Stimulated activated CD4-positive, alpha-beta T cell treated with anti-CD3 and anti-CD28 coated beads, Interleukin-4, amount 100 ng/mL, for 48 hours (primary cell): ENCODE data around the gene TMEM131.
"Not testable (repeated sequence)": the region's sequence is repeated elsewhere in the genome, so short reads cannot be mapped to it uniquely, and the experiment has no call there.

Experiments
- DNase-seq, 2 donors: peaks; one replicate each; pipeline ENCODE4 v3.0.0-alpha.2; 2020; ENCODE audit warnings: low read depth in 2 of 2

TMEM131 gene

GRCh38 chr2:97858442-97858841, 137.3 kb downstream of the TMEM131 start:
- no peak for DNase-seq

GRCh38 chr2:97857553-97857952, 138.2 kb downstream of the TMEM131 start:
- no peak for DNase-seq

- DNase-seq: not testable (repeated sequence)
Observed at GRCh38 chr2:97853057-97853456, 142.7 kb downstream of the TMEM131 start.

GRCh38 chr2:97851172-97851571, 144.6 kb downstream of the TMEM131 start:
- no peak for DNase-seq

- DNase-seq: no peak
Observed at GRCh38 chr2:97849881-97850528, 145.7 kb downstream of the TMEM131 start.

GRCh38 chr2:97848306-97848705, 147.4 kb downstream of the TMEM131 start:
- no peak for DNase-seq

GRCh38 chr2:97846716-97847115, 149.0 kb downstream of the TMEM131 start:
- not testable (repeated sequence) for DNase-seq

GRCh38 chr2:97845818-97846217, 149.9 kb downstream of the TMEM131 start:
- DNase-seq: no peak

GRCh38 chr2:97845133-97845532, 150.6 kb downstream of the TMEM131 start:
- DNase-seq: no peak

- no peak for DNase-seq
Observed at GRCh38 chr2:97844311-97844859, 151.4 kb downstream of the TMEM131 start.

- no peak for DNase-seq
Observed at GRCh38 chr2:97840198-97840597, 155.6 kb downstream of the TMEM131 start.

- no peak for DNase-seq
Observed at GRCh38 chr2:97834610-97835009, 161.1 kb downstream of the TMEM131 start.

GRCh38 chr2:97831121-97831520, 164.6 kb downstream of the TMEM131 start:
- DNase-seq: no peak

- DNase-seq: not testable (repeated sequence)
Observed at GRCh38 chr2:97829255-97829654, 166.5 kb downstream of the TMEM131 start.

GRCh38 chr2:97827013-97827412, 168.7 kb downstream of the TMEM131 start:
- not testable (repeated sequence) for DNase-seq

- DNase-seq: not testable (repeated sequence)
Observed at GRCh38 chr2:97826266-97826847, 169.4 kb downstream of the TMEM131 start.

- not testable (repeated sequence) for DNase-seq
Observed at GRCh38 chr2:97824011-97824410, 171.7 kb downstream of the TMEM131 start.

- DNase-seq: not testable (repeated sequence)
Observed at GRCh38 chr2:97821862-97822261, 173.9 kb downstream of the TMEM131 start.

GRCh38 chr2:97819754-97820153, 176.0 kb downstream of the TMEM131 start:
- no peak for DNase-seq

- no peak for DNase-seq
Observed at GRCh38 chr2:97816411-97816810, 179.3 kb downstream of the TMEM131 start.

GRCh38 chr2:97812931-97813330, 182.8 kb downstream of the TMEM131 start:
- DNase-seq: no peak

GRCh38 chr2:97808816-97809215, 186.9 kb downstream of the TMEM131 start:
- no peak for DNase-seq
